ENCODE results near the gene FBXW2.

DNA sequence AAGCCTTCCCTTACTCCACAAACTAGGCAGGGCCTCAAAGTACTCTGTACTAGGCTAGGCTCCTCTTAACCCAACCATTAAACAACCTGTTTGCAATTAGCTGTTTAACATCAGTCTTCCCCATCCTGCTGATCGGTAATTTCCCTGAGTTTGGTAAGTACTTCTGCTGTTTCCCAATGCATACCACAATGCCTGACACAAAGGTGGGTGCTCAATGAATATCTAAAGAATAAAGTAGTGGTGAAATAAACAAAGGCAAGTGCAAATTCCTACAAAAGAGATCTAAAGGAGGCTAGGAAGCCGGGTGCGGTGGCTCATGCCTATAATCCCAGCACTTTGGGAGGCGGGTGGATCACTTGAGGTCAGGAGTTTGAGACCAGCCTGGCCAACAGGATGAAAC is 25.0 kb downstream of the FBXW2 start:
- TF ChIP-seq, protein P1, sequence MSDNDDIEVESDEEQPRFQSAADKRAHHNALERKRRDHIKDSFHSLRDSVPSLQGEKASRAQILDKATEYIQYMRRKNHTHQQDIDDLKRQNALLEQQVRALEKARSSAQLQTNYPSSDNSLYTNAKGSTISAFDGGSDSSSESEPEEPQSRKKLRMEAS (IDR thresholded peaks at IDR 0.05), result no peak
- TF ChIP-seq EP300 (IDR thresholded peaks at IDR 0.05; ENCODE audit: borderline replicate concordance) (no peak), TAF1 (IDR thresholded peaks at IDR 0.05; ENCODE audit: low read depth) (no peak), EGR1 (IDR thresholded peaks at IDR 0.05) (no peak), YY1 (IDR thresholded peaks at IDR 0.05; ENCODE audit: low read depth) (no peak), TCF12 (IDR thresholded peaks at IDR 0.05; ENCODE audit: low read depth) (no peak), RAD21 (IDR thresholded peaks at IDR 0.05; ENCODE audit: low read depth) (no peak), CEBPB (IDR thresholded peaks at IDR 0.05) (no peak), ZBTB7A (IDR thresholded peaks at IDR 0.05; ENCODE audit: low read depth) (no peak), CREB1 (IDR thresholded peaks at IDR 0.05; ENCODE audit: low read depth) (no peak), FOXM1 (IDR thresholded peaks at IDR 0.05; ENCODE audit: borderline replicate concordance, low read depth) (no peak)
- TF ChIP-seq, protein P2, sequence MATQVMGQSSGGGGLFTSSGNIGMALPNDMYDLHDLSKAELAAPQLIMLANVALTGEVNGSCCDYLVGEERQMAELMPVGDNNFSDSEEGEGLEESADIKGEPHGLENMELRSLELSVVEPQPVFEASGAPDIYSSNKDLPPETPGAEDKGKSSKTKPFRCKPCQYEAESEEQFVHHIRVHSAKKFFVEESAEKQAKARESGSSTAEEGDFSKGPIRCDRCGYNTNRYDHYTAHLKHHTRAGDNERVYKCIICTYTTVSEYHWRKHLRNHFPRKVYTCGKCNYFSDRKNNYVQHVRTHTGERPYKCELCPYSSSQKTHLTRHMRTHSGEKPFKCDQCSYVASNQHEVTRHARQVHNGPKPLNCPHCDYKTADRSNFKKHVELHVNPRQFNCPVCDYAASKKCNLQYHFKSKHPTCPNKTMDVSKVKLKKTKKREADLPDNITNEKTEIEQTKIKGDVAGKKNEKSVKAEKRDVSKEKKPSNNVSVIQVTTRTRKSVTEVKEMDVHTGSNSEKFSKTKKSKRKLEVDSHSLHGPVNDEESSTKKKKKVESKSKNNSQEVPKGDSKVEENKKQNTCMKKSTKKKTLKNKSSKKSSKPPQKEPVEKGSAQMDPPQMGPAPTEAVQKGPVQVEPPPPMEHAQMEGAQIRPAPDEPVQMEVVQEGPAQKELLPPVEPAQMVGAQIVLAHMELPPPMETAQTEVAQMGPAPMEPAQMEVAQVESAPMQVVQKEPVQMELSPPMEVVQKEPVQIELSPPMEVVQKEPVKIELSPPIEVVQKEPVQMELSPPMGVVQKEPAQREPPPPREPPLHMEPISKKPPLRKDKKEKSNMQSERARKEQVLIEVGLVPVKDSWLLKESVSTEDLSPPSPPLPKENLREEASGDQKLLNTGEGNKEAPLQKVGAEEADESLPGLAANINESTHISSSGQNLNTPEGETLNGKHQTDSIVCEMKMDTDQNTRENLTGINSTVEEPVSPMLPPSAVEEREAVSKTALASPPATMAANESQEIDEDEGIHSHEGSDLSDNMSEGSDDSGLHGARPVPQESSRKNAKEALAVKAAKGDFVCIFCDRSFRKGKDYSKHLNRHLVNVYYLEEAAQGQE (IDR thresholded peaks at IDR 0.05; ENCODE audit: low read depth), result no peak
- TF ChIP-seq, protein P3, sequence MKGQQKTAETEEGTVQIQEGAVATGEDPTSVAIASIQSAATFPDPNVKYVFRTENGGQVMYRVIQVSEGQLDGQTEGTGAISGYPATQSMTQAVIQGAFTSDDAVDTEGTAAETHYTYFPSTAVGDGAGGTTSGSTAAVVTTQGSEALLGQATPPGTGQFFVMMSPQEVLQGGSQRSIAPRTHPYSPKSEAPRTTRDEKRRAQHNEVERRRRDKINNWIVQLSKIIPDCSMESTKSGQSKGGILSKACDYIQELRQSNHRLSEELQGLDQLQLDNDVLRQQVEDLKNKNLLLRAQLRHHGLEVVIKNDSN (IDR thresholded peaks at IDR 0.05), result no peak
